Activated effector memory CD4-positive, alpha-beta T cell treated with anti-CD3 and anti-CD28 coated beads, Interleukin-2, amount 50 U/mL, for 16 hours (primary cell): ENCODE results near the gene HBG2.

Experiments
- DNase-seq: peaks from one replicate; pipeline ENCODE4 v3.0.0-alpha.2; 2020

Gene HBG2

GRCh38 chr11:5226732-5227310 is 27.8 kb downstream of the HBG2 start, which contains the start of gene HBB:
TSS of gene HBB (minus strand) at chr11:5227071. CDS start at chr11:5227021, 50 bp downstream.
- no peak for DNase-seq

GRCh38 chr11:5225480-5225871 is 29.1 kb downstream of the HBG2 start:
- DNase-seq = no peak

DNA sequence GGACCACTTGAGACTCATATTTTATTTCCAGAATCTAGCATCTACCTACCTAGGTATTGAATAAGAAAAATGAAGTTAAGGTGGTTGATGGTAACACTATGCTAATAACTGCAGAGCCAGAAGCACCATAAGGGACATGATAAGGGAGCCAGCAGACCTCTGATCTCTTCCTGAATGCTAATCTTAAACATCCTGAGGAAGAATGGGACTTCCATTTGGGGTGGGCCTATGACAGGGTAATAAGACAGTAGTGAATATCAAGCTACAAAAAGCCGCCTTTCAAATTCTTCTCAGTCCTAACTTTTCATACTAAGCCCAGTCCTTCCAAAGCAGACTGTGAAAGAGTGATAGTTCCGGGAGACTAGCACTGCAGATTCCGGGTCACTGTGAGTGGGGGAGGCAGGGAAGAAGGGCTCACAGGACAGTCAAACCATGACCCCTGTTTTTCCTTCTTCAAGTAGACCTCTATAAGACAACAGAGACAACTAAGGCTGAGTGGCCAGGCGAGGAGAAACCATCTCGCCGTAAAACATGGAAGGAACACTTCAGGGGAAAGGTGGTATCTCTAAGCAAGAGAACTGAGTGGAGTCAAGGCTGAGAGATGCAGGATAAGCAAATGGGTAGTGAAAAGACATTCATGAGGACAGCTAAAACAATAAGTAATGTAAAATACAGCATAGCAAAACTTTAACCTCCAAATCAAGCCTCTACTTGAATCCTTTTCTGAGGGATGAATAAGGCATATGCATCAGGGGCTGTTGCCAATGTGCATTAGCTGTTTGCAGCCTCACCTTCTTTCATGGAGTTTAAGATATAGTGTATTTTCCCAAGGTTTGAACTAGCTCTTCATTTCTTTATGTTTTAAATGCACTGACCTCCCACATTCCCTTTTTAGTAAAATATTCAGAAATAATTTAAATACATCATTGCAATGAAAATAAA is 29.8 kb downstream of the HBG2 start:
- no peak for DNase-seq

- no peak for DNase-seq
These were observed 30.9 kb downstream of the HBG2 start for GRCh38 chr11:5223686-5224085.

DNA sequence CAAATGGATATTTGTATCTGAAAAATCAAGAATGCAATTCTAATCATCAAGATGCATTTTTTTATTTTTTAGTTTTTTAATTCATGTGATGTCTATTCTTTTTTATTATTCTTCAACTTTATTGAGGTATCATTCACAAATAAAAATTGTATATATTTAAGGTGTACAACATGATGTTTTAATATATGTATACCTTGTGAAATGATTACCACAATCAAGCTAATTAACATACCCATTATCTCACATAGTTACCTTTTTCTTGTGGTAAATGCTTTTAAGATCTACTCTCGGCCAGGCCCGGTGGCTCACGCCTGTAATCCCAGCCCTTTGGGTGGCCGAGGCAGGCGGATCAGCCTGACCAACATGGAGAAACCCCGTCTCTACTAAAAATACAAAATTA is 31.4 kb downstream of the HBG2 start:
- no peak for DNase-seq

DNA sequence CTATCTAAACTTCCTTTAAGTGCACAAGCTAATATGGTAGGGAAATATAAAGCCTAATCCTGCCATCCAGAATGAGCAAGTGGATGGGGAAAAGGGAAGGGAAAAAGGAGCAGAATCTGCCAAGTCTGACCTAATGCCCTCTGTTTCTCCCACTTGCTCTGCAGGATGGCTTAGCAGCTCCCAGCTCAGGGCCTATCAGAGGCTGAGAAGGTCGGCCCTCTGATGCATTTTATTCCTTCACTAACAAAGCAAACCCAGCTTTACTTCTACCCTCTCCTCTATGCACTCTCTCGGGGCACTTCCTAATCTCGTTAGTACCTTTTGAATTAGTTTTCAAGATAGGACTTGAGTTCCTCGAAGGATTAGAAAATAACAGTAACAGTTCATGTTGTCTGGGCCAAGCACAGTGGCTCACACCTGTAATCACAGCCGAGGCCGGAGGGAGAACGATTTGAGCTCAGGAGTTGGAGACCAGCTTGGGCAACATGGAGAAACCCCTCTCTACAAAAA is 44.1 kb downstream of the HBG2 start:
- DNase-seq = no peak

- no peak for DNase-seq
These were observed 49.8 kb downstream of the HBG2 start for GRCh38 chr11:5204787-5205186.

GRCh38 chr11:5203366-5203765 is 51.2 kb downstream of the HBG2 start:
- no peak for DNase-seq
